Measurements from ENCODE around the gene HSP90AB1.

The HSP90AB1 gene

GRCh38 chr6:44223319-44224028 is 23.4 kb upstream of the HSP90AB1 start, which contains the start of gene SLC29A1 (continued):
- TF ChIP-seq SP2 (tag by site-specific recombination; IDR thresholded peaks at IDR 0.05) (peak; percentile 65), ZNF157 (tag by site-specific recombination; IDR thresholded peaks at IDR 0.05) (no peak), ZNF660 (tag by site-specific recombination; IDR thresholded peaks at IDR 0.05) (peak; percentile 61; the same call in 1 of the 2 replicates), ZNF610 (tag by site-specific recombination; IDR thresholded peaks at IDR 0.05; ENCODE audit: borderline replicate concordance) (no peak), ZNF785 (tag by site-specific recombination; IDR thresholded peaks at IDR 0.05) (no peak), ZFP69B (tag by site-specific recombination; IDR thresholded peaks at IDR 0.05) (peak; percentile 82), ZNF184 (tag by site-specific recombination; IDR thresholded peaks at IDR 0.05) (no peak), GLIS1 (tag by site-specific recombination; IDR thresholded peaks at IDR 0.05) (peak; percentile 91), ZNF544 (tag by site-specific recombination; IDR thresholded peaks at IDR 0.05) (no peak), ZNF114 (tag by site-specific recombination; IDR thresholded peaks at IDR 0.05) (no peak), ZNF830 (tag by site-specific recombination; IDR thresholded peaks at IDR 0.05; ENCODE audit: low read depth) (no peak), SP3 (tag by site-specific recombination; IDR thresholded peaks at IDR 0.05) (peak; percentile 46; the same call in 1 of the 2 replicates), ZNF514 (tag by site-specific recombination; IDR thresholded peaks at IDR 0.05) (no peak), ZNF549 (tag by site-specific recombination; IDR thresholded peaks at IDR 0.05) (no peak), KLF7 (tag by site-specific recombination; IDR thresholded peaks at IDR 0.05; ENCODE audit: borderline replicate concordance) (no peak), ZNF513 (tag by site-specific recombination; IDR thresholded peaks at IDR 0.05) (no peak), ZNF398 (tag by site-specific recombination; IDR thresholded peaks at IDR 0.05) (peak; percentile 50; the same call in 1 of the 2 replicates), SP7 (tag by site-specific recombination; IDR thresholded peaks at IDR 0.05) (0 out of 2 replicates have a peak, but pooled peaks have one; percentile 3), ZNF175 (tag by site-specific recombination; IDR thresholded peaks at IDR 0.05) (no peak), HOXC10 (CRISPR knock-in tag; IDR thresholded peaks at IDR 0.05) (peak; percentile 80; the same call in 1 of the 2 replicates), HOXD13 (CRISPR knock-in tag; IDR thresholded peaks at IDR 0.05; ENCODE audit: borderline replicate concordance) (0 out of 2 replicates have a peak, but pooled peaks have one; percentile 10), KLF10 (tag by site-specific recombination; IDR thresholded peaks at IDR 0.05) (peak; percentile 57; the same call in 1 of the 2 replicates), IKZF3 (tag by site-specific recombination; IDR thresholded peaks at IDR 0.05) (0 out of 2 replicates have a peak, but pooled peaks have one; percentile 10), WT1 (tag by site-specific recombination; IDR thresholded peaks at IDR 0.05) (no peak; the same call in 1 of the 2 replicates)
- TF ChIP-seq, protein P1, sequence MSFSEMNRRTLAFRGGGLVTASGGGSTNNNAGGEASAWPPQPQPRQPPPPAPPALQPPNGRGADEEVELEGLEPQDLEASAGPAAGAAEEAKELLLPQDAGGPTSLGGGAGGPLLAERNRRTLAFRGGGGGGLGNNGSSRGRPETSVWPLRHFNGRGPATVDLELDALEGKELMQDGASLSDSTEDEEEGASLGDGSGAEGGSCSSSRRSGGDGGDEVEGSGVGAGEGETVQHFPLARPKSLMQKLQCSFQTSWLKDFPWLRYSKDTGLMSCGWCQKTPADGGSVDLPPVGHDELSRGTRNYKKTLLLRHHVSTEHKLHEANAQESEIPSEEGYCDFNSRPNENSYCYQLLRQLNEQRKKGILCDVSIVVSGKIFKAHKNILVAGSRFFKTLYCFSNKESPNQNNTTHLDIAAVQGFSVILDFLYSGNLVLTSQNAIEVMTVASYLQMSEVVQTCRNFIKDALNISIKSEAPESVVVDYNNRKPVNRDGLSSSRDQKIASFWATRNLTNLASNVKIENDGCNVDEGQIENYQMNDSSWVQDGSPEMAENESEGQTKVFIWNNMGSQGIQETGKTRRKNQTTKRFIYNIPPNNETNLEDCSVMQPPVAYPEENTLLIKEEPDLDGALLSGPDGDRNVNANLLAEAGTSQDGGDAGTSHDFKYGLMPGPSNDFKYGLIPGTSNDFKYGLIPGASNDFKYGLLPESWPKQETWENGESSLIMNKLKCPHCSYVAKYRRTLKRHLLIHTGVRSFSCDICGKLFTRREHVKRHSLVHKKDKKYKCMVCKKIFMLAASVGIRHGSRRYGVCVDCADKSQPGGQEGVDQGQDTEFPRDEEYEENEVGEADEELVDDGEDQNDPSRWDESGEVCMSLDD (tag by site-specific recombination; IDR thresholded peaks at IDR 0.05) = 0 out of 2 replicates have a peak, but pooled peaks have one; percentile 6
- TF ChIP-seq, protein P2, sequence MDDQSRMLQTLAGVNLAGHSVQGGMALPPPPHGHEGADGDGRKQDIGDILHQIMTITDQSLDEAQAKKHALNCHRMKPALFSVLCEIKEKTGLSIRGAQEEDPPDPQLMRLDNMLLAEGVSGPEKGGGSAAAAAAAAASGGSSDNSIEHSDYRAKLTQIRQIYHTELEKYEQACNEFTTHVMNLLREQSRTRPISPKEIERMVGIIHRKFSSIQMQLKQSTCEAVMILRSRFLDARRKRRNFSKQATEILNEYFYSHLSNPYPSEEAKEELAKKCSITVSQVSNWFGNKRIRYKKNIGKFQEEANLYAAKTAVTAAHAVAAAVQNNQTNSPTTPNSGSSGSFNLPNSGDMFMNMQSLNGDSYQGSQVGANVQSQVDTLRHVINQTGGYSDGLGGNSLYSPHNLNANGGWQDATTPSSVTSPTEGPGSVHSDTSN (CRISPR knock-in tag; IDR thresholded peaks at IDR 0.05) = peak; percentile 83
- TF ChIP-seq, protein P3, sequence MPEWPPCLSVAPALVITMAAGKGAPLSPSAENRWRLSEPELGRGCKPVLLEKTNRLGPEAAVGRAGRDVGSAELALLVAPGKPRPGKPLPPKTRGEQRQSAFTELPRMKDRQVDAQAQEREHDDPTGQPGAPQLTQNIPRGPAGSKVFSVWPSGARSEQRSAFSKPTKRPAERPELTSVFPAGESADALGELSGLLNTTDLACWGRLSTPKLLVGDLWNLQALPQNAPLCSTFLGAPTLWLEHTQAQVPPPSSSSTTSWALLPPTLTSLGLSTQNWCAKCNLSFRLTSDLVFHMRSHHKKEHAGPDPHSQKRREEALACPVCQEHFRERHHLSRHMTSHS (tag by site-specific recombination; IDR thresholded peaks at IDR 0.05) = no peak
- TF ChIP-seq, protein P4, sequence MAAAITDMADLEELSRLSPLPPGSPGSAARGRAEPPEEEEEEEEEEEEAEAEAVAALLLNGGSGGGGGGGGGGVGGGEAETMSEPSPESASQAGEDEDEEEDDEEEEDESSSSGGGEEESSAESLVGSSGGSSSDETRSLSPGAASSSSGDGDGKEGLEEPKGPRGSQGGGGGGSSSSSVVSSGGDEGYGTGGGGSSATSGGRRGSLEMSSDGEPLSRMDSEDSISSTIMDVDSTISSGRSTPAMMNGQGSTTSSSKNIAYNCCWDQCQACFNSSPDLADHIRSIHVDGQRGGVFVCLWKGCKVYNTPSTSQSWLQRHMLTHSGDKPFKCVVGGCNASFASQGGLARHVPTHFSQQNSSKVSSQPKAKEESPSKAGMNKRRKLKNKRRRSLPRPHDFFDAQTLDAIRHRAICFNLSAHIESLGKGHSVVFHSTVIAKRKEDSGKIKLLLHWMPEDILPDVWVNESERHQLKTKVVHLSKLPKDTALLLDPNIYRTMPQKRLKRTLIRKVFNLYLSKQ (tag by site-specific recombination; IDR thresholded peaks at IDR 0.05; ENCODE audit: borderline replicate concordance) = no peak
- TF ChIP-seq, protein P5, sequence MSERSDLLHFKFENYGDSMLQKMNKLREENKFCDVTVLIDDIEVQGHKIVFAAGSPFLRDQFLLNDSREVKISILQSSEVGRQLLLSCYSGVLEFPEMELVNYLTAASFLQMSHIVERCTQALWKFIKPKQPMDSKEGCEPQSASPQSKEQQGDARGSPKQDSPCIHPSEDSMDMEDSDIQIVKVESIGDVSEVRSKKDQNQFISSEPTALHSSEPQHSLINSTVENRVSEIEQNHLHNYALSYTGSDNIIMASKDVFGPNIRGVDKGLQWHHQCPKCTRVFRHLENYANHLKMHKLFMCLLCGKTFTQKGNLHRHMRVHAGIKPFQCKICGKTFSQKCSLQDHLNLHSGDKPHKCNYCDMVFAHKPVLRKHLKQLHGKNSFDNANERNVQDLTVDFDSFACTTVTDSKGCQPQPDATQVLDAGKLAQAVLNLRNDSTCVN (tag by site-specific recombination; optimal IDR thresholded peaks at IDR 0.05) = peak; percentile 82
